GM12892 (cell line): ENCODE data around the gene DYNC1H1.

Experiments
- POLR2A ChIP-seq: IDR thresholded peaks from 2 replicates; pipeline ENCODE4 v1.6.1; 2011; ENCODE audit warnings: low read depth, low read length, control low read depth
- POLR2AphosphoS5 ChIP-seq: IDR thresholded peaks from 2 replicates; pipeline ENCODE4 v1.6.1; 2011; ENCODE audit warnings: low read depth, low read length, control low read depth

- no peak for TF ChIP-seq POLR2AphosphoS5
- TF ChIP-seq POLR2A, result no peak
Observed at GRCh38 chr14:102037686-102038085, 73.3 kb downstream of the DYNC1H1 start.
